ENCODE data around the gene IL12A. TPM values are rescaled to one million over a fixed set of nuclear protein-coding genes. Genes with fewer than 3 reads are reported as not detected.
A peak's percentile ranks its signal among the peaks of the same experiment; 100 is the strongest.

IL12A gene
- total RNA-seq, 1 donor from 2014 or later: 0.26 TPM

GRCh38 chr3:159964166-159964973 is 24.3 kb upstream of the IL12A start:
- H3K36me3 ChIP-seq (ENCODE audit: control insufficient read depth, insufficient read depth, low read length): no peaks in the 10 kb centered on the region
- peak; percentile 91 for DNase-seq (ENCODE audit: low read depth)
- no peak for FAIRE-seq
- no peaks in the 10 kb centered on the region for H3K27me3 ChIP-seq (ENCODE audit: control insufficient read depth, insufficient read depth, low read length)
- H3K4me3 ChIP-seq (ENCODE audit: low read depth, low read length): no peak overlapping the region
- no peak for TF ChIP-seq CTCF (IDR thresholded peaks at IDR 0.05; ENCODE audit: insufficient read depth, low read length, severe bottlenecking)

- no peak for DNase-seq (ENCODE audit: low read depth)
- no peak for FAIRE-seq
- H3K36me3 ChIP-seq (ENCODE audit: control insufficient read depth, insufficient read depth, low read length): no peaks in the 10 kb centered on the region
- no peaks in the 10 kb centered on the region for H3K27me3 ChIP-seq (ENCODE audit: control insufficient read depth, insufficient read depth, low read length)
- TF ChIP-seq CTCF (IDR thresholded peaks at IDR 0.05; ENCODE audit: insufficient read depth, low read length, severe bottlenecking): no peak
- no peak overlapping the region for H3K4me3 ChIP-seq (ENCODE audit: low read depth, low read length)
Measured at GRCh38 chr3:159971311-159971710, 17.3 kb upstream of the IL12A start.

- FAIRE-seq (no peak), DNase-seq (ENCODE audit: low read depth) (no peak)
- H3K27me3 ChIP-seq (ENCODE audit: control insufficient read depth, insufficient read depth, low read length): no peaks in the 10 kb centered on the region
- no peak for TF ChIP-seq CTCF (IDR thresholded peaks at IDR 0.05; ENCODE audit: insufficient read depth, low read length, severe bottlenecking)
- H3K36me3 ChIP-seq (ENCODE audit: control insufficient read depth, insufficient read depth, low read length): no peaks in the 10 kb centered on the region
- no peak overlapping the region for H3K4me3 ChIP-seq (ENCODE audit: low read depth, low read length)
Measured at GRCh38 chr3:159977295-159977694, 11.3 kb upstream of the IL12A start.

- no peaks in the 10 kb centered on the region for H3K36me3 ChIP-seq (ENCODE audit: control insufficient read depth, insufficient read depth, low read length)
- DNase-seq (ENCODE audit: low read depth): no peak
- H3K4me3 ChIP-seq (ENCODE audit: low read depth, low read length): no peak overlapping the region
- TF ChIP-seq CTCF (IDR thresholded peaks at IDR 0.05; ENCODE audit: insufficient read depth, low read length, severe bottlenecking): no peak
- FAIRE-seq: no peak
- no peaks in the 10 kb centered on the region for H3K27me3 ChIP-seq (ENCODE audit: control insufficient read depth, insufficient read depth, low read length)
Measured at GRCh38 chr3:159978353-159978752, 10.3 kb upstream of the IL12A start.

- DNase-seq (ENCODE audit: low read depth): no peak
- no peak for TF ChIP-seq CTCF (IDR thresholded peaks at IDR 0.05; ENCODE audit: insufficient read depth, low read length, severe bottlenecking)
- no peak overlapping the region for H3K4me3 ChIP-seq (ENCODE audit: low read depth, low read length)
- no peaks in the 10 kb centered on the region for H3K27me3 ChIP-seq (ENCODE audit: control insufficient read depth, insufficient read depth, low read length)
- FAIRE-seq: no peak
- no peaks in the 10 kb centered on the region for H3K36me3 ChIP-seq (ENCODE audit: control insufficient read depth, insufficient read depth, low read length)
Measured at GRCh38 chr3:159978918-159979703, 9.5 kb upstream of the IL12A start.

Data from bronchial epithelial cell (primary cell).